ENCODE measurements around the gene GRK4. TPM values are rescaled to one million over a fixed set of nuclear protein-coding genes. Genes with fewer than 3 reads are reported as not detected.
A peak's percentile ranks its signal among the peaks of the same experiment; 100 is the strongest.

Gene GRK4
- total and polyA plus RNA-seq, 11 donors, result 4.9 to 12.0 (median 9.3) TPM

- Histone ChIP-seq H3K27me3 (no peaks in the 10 kb centered on the region), H3K4me1 (peaks cover 0 to 65% (median 23%) of the 10 kb centered on the region in 12 donors), H3K9me3 (no peaks in the 10 kb centered on the region), H3K4me3 (peak overlapping the region; percentile 19 to 63 (median 56)), H3K36me3 (no peaks in the 10 kb centered on the region), H3K27ac (peak overlapping the region in 9 of 12 donors; percentile 54 to 88 (median 75))
- DNase-seq (no peak), ATAC-seq (no peak)
- WGBS, 4 donors, result 62 to 80% (median 67%) methylated on average over 10 of the region's 10 CpGs
- intact Hi-C loops (cut with DNase I), result loop anchor here in 1 of 10 donors (5.0 kb wide), 1 partner anchor 280 kb away; no protein-coding TSS in a partner anchor
- TF ChIP-seq CTCF (IDR thresholded peaks at IDR 0.05), result no peak
- no peak for TF ChIP-seq POLR2A (IDR thresholded peaks at IDR 0.05)
Observed at GRCh38 chr4:3042226-3042625, 78.9 kb downstream of the GRK4 start.

- 86 to 91% (median 88%) methylated on average over 11 of the region's 11 CpGs for WGBS, 4 donors
- H3K9me3 ChIP-seq, result no peaks in the 10 kb centered on the region
- H3K27me3 ChIP-seq, result no peaks in the 10 kb centered on the region
- no peaks in the 10 kb centered on the region for H3K36me3 ChIP-seq
- ATAC-seq (no peak), DNase-seq (no peak)
- intact Hi-C loops (cut with DNase I), result loop anchor here in 1 of 10 donors (5.0 kb wide), 1 partner anchor 281 kb away; no protein-coding TSS in a partner anchor
- no peak for TF ChIP-seq POLR2A (IDR thresholded peaks at IDR 0.05)
- no peak for TF ChIP-seq CTCF (IDR thresholded peaks at IDR 0.05)
- H3K4me1 ChIP-seq, result peaks cover 0 to 61% (median 15%) of the 10 kb centered on the region in 12 donors
- no peak overlapping the region for H3K4me3 ChIP-seq
- no peak overlapping the region for H3K27ac ChIP-seq
Observed at GRCh38 chr4:3043282-3044020, 80.1 kb downstream of the GRK4 start.

GRCh38 chr4:3044870-3045819 is 81.8 kb downstream of the GRK4 start:
- H3K27ac ChIP-seq, result peak overlapping the region in 1 of 12 donors; percentile 69
- 77 to 85% (median 81%) methylated on average over 21 to 22 of the region's 22 CpGs for WGBS, 4 donors
- no peaks in the 10 kb centered on the region for H3K27me3 ChIP-seq
- no peaks in the 10 kb centered on the region for H3K36me3 ChIP-seq
- DNase-seq (peak in 4 of 5 donors; percentile 45 to 82 (median 62)), ATAC-seq (peak in 2 of 4 donors; percentile 38 to 57)
- TF ChIP-seq POLR2A (IDR thresholded peaks at IDR 0.05) (no peak), CTCF (IDR thresholded peaks at IDR 0.05) (peak in 1 of 12 donors; percentile 0)
- intact Hi-C loops (cut with DNase I), result loop anchor here in 1 of 10 donors (5.0 kb wide), 1 partner anchor 283 kb away; no protein-coding TSS in a partner anchor
- peaks cover 0 to 58% (median 14%) of the 10 kb centered on the region in 12 donors for H3K4me1 ChIP-seq
- no peaks in the 10 kb centered on the region for H3K9me3 ChIP-seq
- no peak overlapping the region for H3K4me3 ChIP-seq

All from heart left ventricle (tissue), 16 donors.